Erythroblast (primary cell): ENCODE data around the gene NT5C3A.

ENCODE experiments used
- GATA1 ChIP-seq: IDR thresholded peaks from 2 replicates; pipeline ENCODE4 v1.6.1; 2011; ENCODE audit warnings: low read depth, mild to moderate bottlenecking, control low read depth, low read length, moderate library complexity
- POLR2A ChIP-seq: IDR thresholded peaks from 2 replicates; pipeline ENCODE4 v1.6.1; 2011; ENCODE audit warnings: mild to moderate bottlenecking, low read length

DNA sequence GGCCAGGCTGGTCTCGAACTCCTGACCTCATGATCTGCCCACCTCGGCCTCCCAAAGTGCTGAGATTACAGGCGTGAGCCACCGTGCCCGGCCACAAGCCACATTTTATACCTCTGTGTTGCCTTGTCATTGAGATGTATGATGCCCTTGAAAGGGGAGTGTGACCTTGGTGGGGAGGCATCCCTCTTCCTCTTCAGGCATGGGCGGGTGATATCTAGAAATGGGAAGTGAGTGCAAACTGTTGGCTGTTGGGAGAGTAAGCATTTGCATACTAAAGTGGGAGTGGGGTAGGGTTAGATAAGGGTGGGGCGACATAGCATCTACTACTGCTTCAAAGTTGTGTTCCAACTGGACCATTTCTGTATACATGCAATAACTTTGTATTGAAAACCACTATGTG lies 26.6 kb upstream of the NT5C3A start:
- TF ChIP-seq POLR2A (no peak), GATA1 (no peak)
